ENCODE results near the gene NCS1.

Gene NCS1

GRCh38 chr9:130237076-130237475, 64.9 kb downstream of the NCS1 start:
- H4K20me1 ChIP-seq (ENCODE audit: insufficient read depth, low read length): no peaks in the 10 kb centered on the region
- H3K36me3 ChIP-seq (replicated peaks; ENCODE audit: low read depth, low read length): no peaks in the 10 kb centered on the region
- no peak overlapping the region for H3K27ac ChIP-seq (ENCODE audit: low read length)
- peaks cover 44% of the 10 kb centered on the region for H3K4me1 ChIP-seq (ENCODE audit: low read length)
- H3K9ac ChIP-seq (ENCODE audit: low read length): no peak overlapping the region
- no peaks in the 10 kb centered on the region for H3K9me3 ChIP-seq (ENCODE audit: insufficient read depth, low read length)
- no peak overlapping the region for H3K4me3 ChIP-seq (ENCODE audit: low read length)
- no peak overlapping the region for H2AFZ ChIP-seq (ENCODE audit: low read depth, low read length)
- H3K79me2 ChIP-seq (ENCODE audit: low read length): no peaks in the 10 kb centered on the region
- TF ChIP-seq, protein P1, sequence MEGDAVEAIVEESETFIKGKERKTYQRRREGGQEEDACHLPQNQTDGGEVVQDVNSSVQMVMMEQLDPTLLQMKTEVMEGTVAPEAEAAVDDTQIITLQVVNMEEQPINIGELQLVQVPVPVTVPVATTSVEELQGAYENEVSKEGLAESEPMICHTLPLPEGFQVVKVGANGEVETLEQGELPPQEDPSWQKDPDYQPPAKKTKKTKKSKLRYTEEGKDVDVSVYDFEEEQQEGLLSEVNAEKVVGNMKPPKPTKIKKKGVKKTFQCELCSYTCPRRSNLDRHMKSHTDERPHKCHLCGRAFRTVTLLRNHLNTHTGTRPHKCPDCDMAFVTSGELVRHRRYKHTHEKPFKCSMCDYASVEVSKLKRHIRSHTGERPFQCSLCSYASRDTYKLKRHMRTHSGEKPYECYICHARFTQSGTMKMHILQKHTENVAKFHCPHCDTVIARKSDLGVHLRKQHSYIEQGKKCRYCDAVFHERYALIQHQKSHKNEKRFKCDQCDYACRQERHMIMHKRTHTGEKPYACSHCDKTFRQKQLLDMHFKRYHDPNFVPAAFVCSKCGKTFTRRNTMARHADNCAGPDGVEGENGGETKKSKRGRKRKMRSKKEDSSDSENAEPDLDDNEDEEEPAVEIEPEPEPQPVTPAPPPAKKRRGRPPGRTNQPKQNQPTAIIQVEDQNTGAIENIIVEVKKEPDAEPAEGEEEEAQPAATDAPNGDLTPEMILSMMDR (IDR thresholded peaks at IDR 0.05; ENCODE audit: low read depth, low read length): no peak
- no peak for TF ChIP-seq EZH2phosphoT487 (IDR thresholded peaks at IDR 0.05; ENCODE audit: low read depth)
- H3K27me3 ChIP-seq (ENCODE audit: low read depth, low read length): no peaks in the 10 kb centered on the region
- no peak overlapping the region for H3K4me2 ChIP-seq (ENCODE audit: low read length)

DNA sequence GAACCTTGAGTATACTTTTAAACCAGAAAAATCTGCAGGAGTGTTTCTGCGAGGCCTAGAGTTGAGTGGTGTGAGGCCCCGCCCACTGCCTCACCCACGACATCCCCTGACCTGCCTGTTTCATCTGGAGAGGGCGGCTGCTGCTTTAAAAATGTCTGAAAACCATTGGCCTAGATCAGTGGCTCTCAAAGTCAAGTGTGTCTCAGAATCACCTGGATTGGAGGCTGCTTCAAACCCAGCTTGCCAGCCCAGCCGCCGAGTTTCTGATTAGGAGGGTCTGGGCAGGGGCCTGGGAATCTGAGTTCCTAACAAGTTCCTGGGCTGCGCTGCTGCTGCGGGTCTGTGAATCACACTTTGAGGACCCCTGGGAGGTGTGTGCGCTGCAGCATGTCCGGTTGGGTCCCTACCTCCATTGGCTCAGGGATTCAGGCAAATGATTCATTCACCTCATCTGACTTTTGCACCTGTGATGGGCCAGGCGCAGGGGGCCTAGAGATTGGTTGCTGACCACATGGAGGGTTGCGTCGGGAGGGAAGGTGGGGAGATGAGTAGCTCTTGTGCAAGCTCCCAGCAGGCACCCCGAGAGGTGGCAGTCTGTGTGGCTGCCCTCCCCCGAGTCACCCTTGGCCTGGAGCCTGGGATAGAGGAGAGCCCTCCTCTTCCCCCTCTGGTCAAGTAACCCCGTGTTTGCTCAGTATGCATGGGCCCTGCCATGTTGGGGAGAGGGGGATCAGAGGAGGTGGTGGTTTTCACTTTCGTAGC, 65.7 kb downstream of the NCS1 start:
- Histone ChIP-seq H3K4me3 (ENCODE audit: low read length) (no peak overlapping the region), H3K9me3 (ENCODE audit: insufficient read depth, low read length) (no peaks in the 10 kb centered on the region), H3K27ac (ENCODE audit: low read length) (no peak overlapping the region), H3K79me2 (ENCODE audit: low read length) (no peaks in the 10 kb centered on the region), H3K4me1 (ENCODE audit: low read length) (peaks cover 49% of the 10 kb centered on the region), H3K27me3 (ENCODE audit: low read depth, low read length) (no peaks in the 10 kb centered on the region), H3K36me3 (replicated peaks; ENCODE audit: low read depth, low read length) (no peaks in the 10 kb centered on the region), H3K4me2 (ENCODE audit: low read length) (no peak overlapping the region), H4K20me1 (ENCODE audit: insufficient read depth, low read length) (no peaks in the 10 kb centered on the region), H3K9ac (ENCODE audit: low read length) (no peak overlapping the region), H2AFZ (ENCODE audit: low read depth, low read length) (no peak overlapping the region)
- TF ChIP-seq EZH2phosphoT487 (IDR thresholded peaks at IDR 0.05; ENCODE audit: low read depth): no peak
- TF ChIP-seq, protein P1 (IDR thresholded peaks at IDR 0.05; ENCODE audit: low read depth, low read length): no peak

- Histone ChIP-seq H3K27me3 (ENCODE audit: low read depth, low read length) (no peaks in the 10 kb centered on the region), H3K36me3 (replicated peaks; ENCODE audit: low read depth, low read length) (no peaks in the 10 kb centered on the region), H3K4me2 (ENCODE audit: low read length) (peak overlapping the region; percentile 100), H2AFZ (ENCODE audit: low read depth, low read length) (peak overlapping the region; percentile 38; the same call in 1 of the 2 replicates), H3K9ac (ENCODE audit: low read length) (peak overlapping the region; percentile 69), H3K9me3 (ENCODE audit: insufficient read depth, low read length) (no peaks in the 10 kb centered on the region), H3K4me1 (ENCODE audit: low read length) (peaks cover 56% of the 10 kb centered on the region), H4K20me1 (ENCODE audit: insufficient read depth, low read length) (no peaks in the 10 kb centered on the region), H3K27ac (ENCODE audit: low read length) (peak overlapping the region; percentile 88), H3K79me2 (ENCODE audit: low read length) (no peaks in the 10 kb centered on the region), H3K4me3 (ENCODE audit: low read length) (peak overlapping the region; percentile 76)
- TF ChIP-seq EZH2phosphoT487 (IDR thresholded peaks at IDR 0.05; ENCODE audit: low read depth): no peak
- TF ChIP-seq, protein P1 (IDR thresholded peaks at IDR 0.05; ENCODE audit: low read depth, low read length): no peak
Observed at GRCh38 chr9:130239363-130239695, 67.1 kb downstream of the NCS1 start.

DNA sequence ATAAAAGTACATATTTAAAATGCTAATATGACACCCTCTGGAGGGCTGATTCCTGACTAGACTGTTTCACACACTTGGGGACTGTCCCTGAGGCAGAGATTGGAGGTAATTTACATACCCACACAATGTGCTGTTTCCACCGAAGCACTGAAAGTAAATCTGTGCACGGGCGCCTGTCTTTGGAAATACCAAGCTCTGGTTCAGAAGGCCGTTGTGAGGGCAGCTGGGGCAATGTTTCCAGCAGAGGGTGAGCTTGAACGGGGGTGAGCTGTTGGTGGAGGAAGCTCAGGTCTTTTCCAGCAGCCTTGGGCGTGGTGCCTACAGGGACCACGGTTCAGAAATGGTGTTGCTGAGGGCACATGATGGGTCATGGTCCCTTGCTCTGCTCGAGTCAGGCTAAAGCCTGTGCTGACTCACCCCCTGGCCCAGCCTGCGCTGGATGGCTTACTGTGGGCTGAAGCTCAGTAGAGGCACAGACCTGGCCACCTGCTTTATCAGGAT, 67.6 kb downstream of the NCS1 start:
- peak overlapping the region; percentile 88 for H3K27ac ChIP-seq (ENCODE audit: low read length)
- TF ChIP-seq EZH2phosphoT487 (IDR thresholded peaks at IDR 0.05; ENCODE audit: low read depth): no peak
- TF ChIP-seq, protein P1 (IDR thresholded peaks at IDR 0.05; ENCODE audit: low read depth, low read length): peak; percentile 35
- no peaks in the 10 kb centered on the region for H3K9me3 ChIP-seq (ENCODE audit: insufficient read depth, low read length)
- H3K27me3 ChIP-seq (ENCODE audit: low read depth, low read length): no peaks in the 10 kb centered on the region
- H3K4me2 ChIP-seq (ENCODE audit: low read length): peak overlapping the region; percentile 100
- H3K36me3 ChIP-seq (replicated peaks; ENCODE audit: low read depth, low read length): no peaks in the 10 kb centered on the region
- peak overlapping the region; percentile 76 for H2AFZ ChIP-seq (ENCODE audit: low read depth, low read length)
- H3K9ac ChIP-seq (ENCODE audit: low read length): peak overlapping the region; percentile 69
- peaks cover 56% of the 10 kb centered on the region for H3K4me1 ChIP-seq (ENCODE audit: low read length)
- no peaks in the 10 kb centered on the region for H3K79me2 ChIP-seq (ENCODE audit: low read length)
- H3K4me3 ChIP-seq (ENCODE audit: low read length): peak overlapping the region; percentile 76
- H4K20me1 ChIP-seq (ENCODE audit: insufficient read depth, low read length): no peaks in the 10 kb centered on the region
